ENCODE measurements around the gene HECTD4.

Gene HECTD4

GRCh38 chr12:112131686-112132085 is 250.5 kb downstream of the HECTD4 start:
- H3K4me3 Mint-ChIP-seq: peak overlapping the region; percentile 16
- H3K36me3 Mint-ChIP-seq (ENCODE audit: low read depth): peaks cover 57% of the 10 kb centered on the region
- H3K4me1 Mint-ChIP-seq (ENCODE audit: low read depth): peaks cover 56% of the 10 kb centered on the region
- no peak for DNase-seq
- H3K27ac Mint-ChIP-seq: peak overlapping the region; percentile 93
- H3K9me3 Mint-ChIP-seq: no peaks in the 10 kb centered on the region
- no peaks in the 10 kb centered on the region for H3K27me3 Mint-ChIP-seq

GRCh38 chr12:112130441-112130998 is 251.7 kb downstream of the HECTD4 start:
- peak overlapping the region; percentile 65 for H3K4me3 Mint-ChIP-seq
- H3K27ac Mint-ChIP-seq: peak overlapping the region; percentile 93
- H3K4me1 Mint-ChIP-seq (ENCODE audit: low read depth): peaks cover 62% of the 10 kb centered on the region
- H3K27me3 Mint-ChIP-seq: no peaks in the 10 kb centered on the region
- H3K36me3 Mint-ChIP-seq (ENCODE audit: low read depth): peaks cover 54% of the 10 kb centered on the region
- DNase-seq: no peak
- no peaks in the 10 kb centered on the region for H3K9me3 Mint-ChIP-seq

DNA sequence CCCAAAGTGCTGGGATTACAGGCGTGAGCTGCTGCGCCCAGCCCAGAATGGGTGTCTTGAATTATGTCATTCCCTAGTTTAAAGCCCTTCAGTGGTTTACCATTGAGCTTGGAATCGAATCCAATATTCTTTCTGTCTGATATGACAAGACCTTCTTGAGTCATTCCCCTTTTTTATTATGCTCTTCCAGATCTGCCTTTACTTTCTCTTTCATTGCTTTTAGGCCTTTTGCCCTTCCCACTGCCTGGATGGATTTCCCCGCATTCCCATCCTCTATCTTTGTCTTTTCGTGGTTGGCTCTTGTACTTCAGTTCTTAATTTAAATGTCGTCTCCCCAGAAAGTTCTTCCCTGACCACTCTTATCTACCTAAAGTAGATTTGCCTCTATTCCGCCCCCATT is 255.3 kb downstream of the HECTD4 start:
- Mint-ChIP-seq H3K9me3 (no peaks in the 10 kb centered on the region), H3K36me3 (ENCODE audit: low read depth) (peaks cover 26% of the 10 kb centered on the region), H3K27me3 (no peaks in the 10 kb centered on the region), H3K27ac (peak overlapping the region; percentile 83), H3K4me3 (peak overlapping the region; percentile 88), H3K4me1 (ENCODE audit: low read depth) (peaks cover 54% of the 10 kb centered on the region)
- no peak for DNase-seq

DNA sequence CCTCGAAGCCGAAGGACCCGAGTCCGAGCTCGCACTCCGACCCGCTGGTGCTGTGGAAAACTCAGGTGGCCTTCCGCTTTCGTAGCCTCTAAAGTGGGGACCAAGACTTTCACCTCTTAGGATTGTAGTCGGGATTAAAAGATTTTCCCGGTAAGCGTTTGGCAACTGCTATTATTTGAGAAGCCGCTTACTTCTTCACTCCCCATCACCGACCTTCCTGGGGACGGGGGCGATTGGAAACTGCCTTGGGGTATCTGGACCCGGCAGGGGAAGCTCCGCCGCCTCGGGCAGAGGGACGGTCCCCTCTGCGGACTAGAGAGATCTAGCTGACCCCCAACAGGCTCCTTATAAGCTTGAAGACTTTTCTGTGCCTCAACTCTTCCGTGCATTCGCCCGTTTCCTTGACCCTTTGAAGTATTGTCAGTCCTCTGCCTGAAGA is 256.2 kb downstream of the HECTD4 start:
- Mint-ChIP-seq H3K4me1 (ENCODE audit: low read depth) (peaks cover 45% of the 10 kb centered on the region), H3K4me3 (peak overlapping the region; percentile 88), H3K36me3 (ENCODE audit: low read depth) (peaks cover 17% of the 10 kb centered on the region), H3K27me3 (no peaks in the 10 kb centered on the region), H3K9me3 (no peaks in the 10 kb centered on the region), H3K27ac (peak overlapping the region; percentile 83)
- no peak for DNase-seq

DNA sequence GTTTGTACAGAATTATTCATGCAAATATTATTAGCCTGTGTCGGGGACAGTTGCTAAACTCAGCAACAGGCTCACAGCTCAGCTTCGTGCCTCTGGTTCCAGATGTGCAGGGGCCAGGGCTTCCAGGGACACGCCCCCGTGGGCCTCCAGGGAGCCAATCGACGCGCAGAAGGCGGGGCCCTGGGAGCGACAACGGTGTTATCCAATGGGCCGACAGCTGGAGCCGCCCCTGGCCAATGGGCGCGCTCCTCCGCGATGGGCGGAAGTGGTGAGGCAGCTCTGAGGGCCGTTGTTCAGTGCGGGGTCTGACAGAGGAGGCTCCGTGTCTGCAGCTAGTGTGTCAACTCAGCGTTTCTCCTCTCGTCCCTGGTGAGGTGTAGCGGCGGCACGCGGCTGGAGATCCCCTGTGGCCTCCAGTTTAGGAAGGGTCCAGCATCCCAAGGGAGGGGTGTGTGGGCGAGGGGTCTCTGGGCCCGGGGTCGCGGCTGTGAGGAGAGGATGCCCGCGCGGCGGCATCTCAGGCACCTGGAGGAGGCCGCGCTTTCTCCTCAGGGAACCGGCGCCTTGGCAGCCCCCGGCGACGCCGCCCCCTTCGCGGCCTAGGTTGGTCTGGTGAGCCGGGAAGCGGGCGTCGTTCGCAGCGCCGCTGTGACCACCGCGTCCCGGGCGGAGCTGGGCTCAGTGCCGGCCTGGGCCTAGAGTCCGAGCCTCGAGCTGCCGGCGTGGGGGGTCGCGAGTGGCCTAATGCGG is 256.8 kb downstream of the HECTD4 start, which contains the start of gene TRAFD1:
TRAFD1 (plus strand) TSS at position 311 of the 750 bp plus-strand sequence. CDS start 4,963 bp downstream, outside the sequence.
- H3K36me3 Mint-ChIP-seq (ENCODE audit: low read depth): peaks cover 13% of the 10 kb centered on the region
- DNase-seq: peak; percentile 99
- H3K4me1 Mint-ChIP-seq (ENCODE audit: low read depth): peaks cover 40% of the 10 kb centered on the region
- H3K27me3 Mint-ChIP-seq: no peaks in the 10 kb centered on the region
- peak within 1 kb of the TSS; percentile 91 for H3K27ac Mint-ChIP-seq
- peak within 1 kb of the TSS; percentile 88 for H3K4me3 Mint-ChIP-seq
- H3K9me3 Mint-ChIP-seq: no peaks in the 10 kb centered on the region

DNA sequence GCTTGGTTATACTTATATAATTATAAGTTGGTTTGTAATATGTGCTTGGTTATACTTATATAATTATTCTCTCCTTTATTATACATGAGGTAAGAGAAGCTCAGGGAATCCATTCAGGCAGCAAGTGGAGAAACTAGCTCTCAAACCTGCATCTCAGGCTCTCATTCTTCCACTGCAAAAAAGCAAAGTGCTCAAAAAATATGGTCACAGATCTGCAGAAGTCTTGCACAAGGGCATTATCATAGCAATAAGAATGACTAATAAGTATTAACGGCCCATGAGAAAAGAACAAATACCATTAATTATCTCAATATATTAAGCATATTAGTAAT is 257.3 kb downstream of the HECTD4 start:
- no peak for DNase-seq
- no peaks in the 10 kb centered on the region for H3K9me3 Mint-ChIP-seq
- peak overlapping the region; percentile 88 for H3K4me3 Mint-ChIP-seq
- peaks cover 38% of the 10 kb centered on the region for H3K4me1 Mint-ChIP-seq (ENCODE audit: low read depth)
- no peaks in the 10 kb centered on the region for H3K27me3 Mint-ChIP-seq
- H3K27ac Mint-ChIP-seq: no peak overlapping the region
- H3K36me3 Mint-ChIP-seq (ENCODE audit: low read depth): peaks cover 13% of the 10 kb centered on the region

GRCh38 chr12:112122823-112123690 is 259.2 kb downstream of the HECTD4 start:
- peaks cover 21% of the 10 kb centered on the region for H3K4me1 Mint-ChIP-seq (ENCODE audit: low read depth)
- H3K4me3 Mint-ChIP-seq: no peak overlapping the region
- H3K27ac Mint-ChIP-seq: no peak overlapping the region
- H3K36me3 Mint-ChIP-seq (ENCODE audit: low read depth): peaks cover 13% of the 10 kb centered on the region
- no peaks in the 10 kb centered on the region for H3K27me3 Mint-ChIP-seq
- no peaks in the 10 kb centered on the region for H3K9me3 Mint-ChIP-seq
- no peak for DNase-seq

DNA sequence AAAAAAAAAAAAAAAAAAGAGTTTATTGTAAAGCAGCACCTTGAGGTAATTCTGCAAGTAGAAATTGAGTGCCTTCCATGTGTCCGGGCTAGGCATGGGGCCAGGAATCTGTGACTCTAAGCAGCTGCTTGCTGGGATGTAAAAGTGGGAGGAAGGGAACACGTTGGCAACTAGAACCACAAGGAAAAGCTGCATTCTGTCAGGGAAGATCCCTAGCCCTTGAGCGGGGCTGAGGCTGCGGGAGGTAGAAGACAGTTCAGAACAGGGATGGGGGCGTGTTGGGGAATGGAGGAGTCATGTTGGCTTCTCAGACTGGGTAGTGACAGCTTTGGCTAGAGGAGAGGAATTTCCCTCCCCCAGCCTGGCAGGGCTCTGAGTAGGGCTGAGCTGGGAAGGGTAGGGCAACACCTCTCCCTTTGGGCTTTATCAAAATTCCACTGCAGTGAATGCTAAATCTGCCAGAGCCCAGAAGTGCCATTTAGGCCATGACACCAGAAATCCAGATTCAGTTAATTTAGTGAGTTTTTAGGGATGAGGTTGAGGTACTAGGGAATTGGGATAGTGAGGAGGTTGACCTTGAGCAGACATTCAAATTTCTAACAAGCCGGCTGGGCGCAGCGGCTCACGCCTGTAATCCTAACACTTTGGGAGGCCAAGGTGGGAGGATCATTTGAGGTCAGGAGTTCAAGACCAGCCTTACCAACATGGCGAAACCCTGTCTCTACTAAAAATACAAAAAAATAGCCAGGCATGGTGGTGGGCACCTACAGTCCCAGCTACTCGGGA is 260.3 kb downstream of the HECTD4 start:
- Mint-ChIP-seq H3K36me3 (ENCODE audit: low read depth) (peaks cover 10% of the 10 kb centered on the region), H3K27ac (no peak overlapping the region), H3K27me3 (no peaks in the 10 kb centered on the region), H3K9me3 (no peaks in the 10 kb centered on the region), H3K4me3 (no peak overlapping the region), H3K4me1 (ENCODE audit: low read depth) (peaks cover 14% of the 10 kb centered on the region)
- no peak for DNase-seq

DNA sequence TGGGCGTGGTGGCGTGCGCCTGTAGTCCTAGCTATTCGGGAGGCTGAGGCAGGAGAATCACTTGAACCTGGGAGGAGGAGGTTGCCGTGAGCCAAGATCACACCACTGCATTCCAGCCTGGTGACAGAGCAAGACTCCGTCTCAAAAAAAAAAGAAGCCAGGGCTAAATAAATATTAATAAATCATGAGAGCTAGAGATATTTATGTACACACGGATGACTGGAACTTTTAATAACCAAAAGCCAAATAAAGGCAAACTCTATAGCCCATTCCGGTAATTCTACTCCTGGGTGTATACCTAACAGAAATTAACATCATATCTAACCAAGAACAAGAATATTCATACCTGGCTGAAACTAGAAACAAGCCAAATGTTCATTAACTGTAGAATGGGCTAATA is 264.5 kb downstream of the HECTD4 start:
- no peaks in the 10 kb centered on the region for H3K27me3 Mint-ChIP-seq
- H3K4me1 Mint-ChIP-seq (ENCODE audit: low read depth): peaks cover 10% of the 10 kb centered on the region
- H3K9me3 Mint-ChIP-seq: no peaks in the 10 kb centered on the region
- no peak overlapping the region for H3K27ac Mint-ChIP-seq
- H3K4me3 Mint-ChIP-seq: no peak overlapping the region
- DNase-seq: no peak
- no peaks in the 10 kb centered on the region for H3K36me3 Mint-ChIP-seq (ENCODE audit: low read depth)

GRCh38 chr12:112116232-112117060 is 265.8 kb downstream of the HECTD4 start:
- H3K9me3 Mint-ChIP-seq: no peaks in the 10 kb centered on the region
- peak overlapping the region; percentile 34 for H3K27ac Mint-ChIP-seq
- no peaks in the 10 kb centered on the region for H3K27me3 Mint-ChIP-seq
- H3K36me3 Mint-ChIP-seq (ENCODE audit: low read depth): no peaks in the 10 kb centered on the region
- H3K4me3 Mint-ChIP-seq: no peak overlapping the region
- DNase-seq: no peak
- H3K4me1 Mint-ChIP-seq (ENCODE audit: low read depth): peaks cover 17% of the 10 kb centered on the region

DNA sequence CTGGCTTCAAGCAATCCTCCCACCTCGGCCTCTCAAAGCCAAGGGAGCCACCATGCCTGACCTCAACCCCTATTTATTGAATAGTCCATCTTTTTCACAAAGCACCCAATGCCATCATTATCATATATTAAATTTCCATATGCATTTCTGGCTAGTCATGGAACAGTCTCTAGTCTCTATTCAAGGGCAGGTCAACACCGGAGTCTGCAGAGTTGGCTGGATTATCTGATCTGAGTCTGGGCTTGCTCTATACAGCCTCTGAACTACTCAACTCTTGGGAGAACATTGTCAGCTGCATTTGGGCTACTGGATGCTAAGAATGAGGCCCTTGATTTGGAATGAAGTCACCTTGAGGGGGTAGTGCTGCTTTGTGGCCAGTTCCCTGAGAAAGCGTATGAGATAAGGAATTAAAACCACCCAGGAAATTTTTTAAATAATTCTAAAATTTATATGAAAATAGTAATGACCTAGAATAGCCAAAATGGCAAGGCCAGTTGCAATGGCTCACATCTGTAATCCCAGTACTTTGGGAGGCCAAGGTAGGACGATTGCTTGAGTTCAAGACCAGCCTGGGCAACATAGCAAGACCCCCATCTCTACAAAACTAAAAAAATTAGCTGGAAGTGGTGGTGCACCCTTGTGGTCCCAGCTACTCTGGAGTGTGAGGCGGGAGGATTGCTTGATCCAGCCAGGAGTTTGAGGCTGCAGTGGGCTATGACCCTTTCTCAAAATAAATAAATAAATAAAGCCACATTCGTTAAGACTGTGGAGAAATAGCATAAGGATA is 266.8 kb downstream of the HECTD4 start:
- no peak for DNase-seq
- Mint-ChIP-seq H3K27me3 (no peaks in the 10 kb centered on the region), H3K4me3 (no peak overlapping the region), H3K36me3 (ENCODE audit: low read depth) (no peaks in the 10 kb centered on the region), H3K4me1 (ENCODE audit: low read depth) (peaks cover 20% of the 10 kb centered on the region), H3K9me3 (no peaks in the 10 kb centered on the region), H3K27ac (no peak overlapping the region)

GRCh38 chr12:112112409-112113133 is 269.7 kb downstream of the HECTD4 start:
- Mint-ChIP-seq H3K9me3 (no peaks in the 10 kb centered on the region), H3K4me3 (no peak overlapping the region), H3K27me3 (no peaks in the 10 kb centered on the region), H3K4me1 (ENCODE audit: low read depth) (peaks cover 30% of the 10 kb centered on the region), H3K36me3 (ENCODE audit: low read depth) (peaks cover 14% of the 10 kb centered on the region), H3K27ac (peak overlapping the region; percentile 0)
- no peak for DNase-seq
